IMR-90 (cell line): ENCODE data around the gene SLX4IP. TPM values are rescaled to one million over a fixed set of nuclear protein-coding genes. Genes with fewer than 3 reads are reported as not detected.
A peak's percentile ranks its signal among the peaks of the same experiment; 100 is the strongest.

Source experiments
- ATAC-seq: fragments of 200-7000 bp; cut with Tn5 transposase; 2 replicates; pipeline ENCODE4 v1.9.1; 2020; ENCODE audit warnings: low read depth, mild to moderate bottlenecking, moderate library complexity
- BruUV-seq: library from RNA; stranded (reverse); fragments of 400-500 nt; replicated peaks from 2 replicates; lab custom pipeline; 2021; lab: Mats Ljungman, UMichigan
- CTCF ChIA-PET: fragments of 300-600 bp; formaldehyde crosslinking; extraction: SDS; loops from one replicate; lab custom pipeline; 2021; ENCODE audit warnings: antibody characterized with exemption; lab: Yijun Ruan, JAX
- POLR2A ChIA-PET: fragments of 300-600 bp; sonication (Branson Sonifier 250); formaldehyde crosslinking; loops from one replicate; lab custom pipeline; 2022; ENCODE audit warnings: antibody characterized with exemption; ENCODE audit not compliant: unreplicated experiment; lab: Charles Lee
- DNase-seq: peaks from one replicate; pipeline ENCODE4 v3.0.0; 2013
- H2AFZ ChIP-seq: replicated peaks from 2 replicates; pipeline ENCODE3; 2013; ENCODE audit warnings: low read length, mild to moderate bottlenecking; ENCODE audit not compliant: poor library complexity
- H2AK5ac ChIP-seq: 2 replicates; pipeline ENCODE4 v1.6.1; 2013; ENCODE audit warnings: low read depth, low read length, inconsistent platforms
- H2AK9ac ChIP-seq: replicated peaks from 2 replicates; pipeline ENCODE3; 2013; ENCODE audit warnings: mild to moderate bottlenecking, low read depth, low read length, moderate library complexity; ENCODE audit not compliant: poor library complexity
- H2BK120ac ChIP-seq: 2 replicates; pipeline ENCODE4 v1.6.1; 2013; ENCODE audit warnings: low read depth, low read length, inconsistent platforms
- H2BK15ac ChIP-seq: 3 replicates; pipeline ENCODE4 v1.6.1; 2013; ENCODE audit warnings: low read depth, low read length, inconsistent platforms
- H2BK20ac ChIP-seq: 2 replicates; pipeline ENCODE4 v1.6.1; 2013; ENCODE audit warnings: low read depth, mild to moderate bottlenecking, inconsistent platforms, low read length, moderate library complexity
- H2BK5ac ChIP-seq: 2 replicates; pipeline ENCODE4 v1.6.1; 2013; ENCODE audit warnings: mild to moderate bottlenecking, low read depth, low read length, inconsistent platforms; ENCODE audit not compliant: poor library complexity, severe bottlenecking
- H3K14ac ChIP-seq: replicated peaks from 2 replicates; pipeline ENCODE4 v1.6.1; 2013; ENCODE audit warnings: low read depth, low read length, inconsistent platforms
- H3K18ac ChIP-seq: 2 replicates; pipeline ENCODE4 v1.6.1; 2013; ENCODE audit warnings: low read depth, low read length, control low read depth
- H3K23ac ChIP-seq: 2 replicates; pipeline ENCODE4 v1.6.1; 2013; ENCODE audit warnings: low read depth, low read length, inconsistent platforms
- H3K27ac ChIP-seq: 2 replicates; pipeline ENCODE4 v1.5.1; 2013; ENCODE audit warnings: mild to moderate bottlenecking, control low read depth, low read length; ENCODE audit not compliant: insufficient read depth
- H3K27me3 ChIP-seq: 2 replicates; pipeline ENCODE4 v1.6.1; 2013; ENCODE audit warnings: low read length; ENCODE audit not compliant: control insufficient read depth, insufficient read depth
- H3K36me3 ChIP-seq: 2 replicates; pipeline ENCODE4 v1.6.1; 2013; ENCODE audit warnings: low read length, mixed read lengths; ENCODE audit not compliant: control insufficient read depth, insufficient read depth
- H3K4ac ChIP-seq: 2 replicates; pipeline ENCODE4 v1.6.1; 2013; ENCODE audit warnings: low read depth, low read length, inconsistent platforms
- H3K4me1 ChIP-seq: 2 replicates; pipeline ENCODE4 v1.6.1; 2013; ENCODE audit warnings: low read length, mixed read lengths; ENCODE audit not compliant: control insufficient read depth, insufficient read depth
- H3K4me2 ChIP-seq: 2 replicates; pipeline ENCODE4 v1.6.1; 2013; ENCODE audit warnings: low read depth, mild to moderate bottlenecking, control low read depth, low read length, moderate library complexity
- H3K4me3 ChIP-seq: 2 replicates; pipeline ENCODE4 v1.5.1; 2013; ENCODE audit warnings: low read depth, mild to moderate bottlenecking, control low read depth, low read length, moderate library complexity; ENCODE audit not compliant: insufficient read depth
- H3K56ac ChIP-seq: 2 replicates; pipeline ENCODE4 v1.6.1; 2013; ENCODE audit warnings: low read length, inconsistent platforms; ENCODE audit not compliant: insufficient read depth; ENCODE audit errors: extremely low read depth
- H3K79me1 ChIP-seq, 2 experiments: 2 replicates each; pipeline ENCODE4 v1.6.1; 2013; ENCODE audit warnings: low read length in 2 of 2, inconsistent platforms in 1 of 2, low read depth in 1 of 2
- H3K9ac ChIP-seq: 2 replicates; pipeline ENCODE4 v1.6.1; 2013; ENCODE audit warnings: low read depth, low read length, control low read depth
- H3K9me1 ChIP-seq: 2 replicates; pipeline ENCODE4 v1.6.1; 2013; ENCODE audit warnings: low read length, inconsistent platforms; ENCODE audit not compliant: insufficient read depth
- H3K9me3 ChIP-seq: 2 replicates; pipeline ENCODE4 v1.6.1; 2013; ENCODE audit warnings: low read length; ENCODE audit not compliant: control insufficient read depth, insufficient read depth
- H4K20me1 ChIP-seq: 2 replicates; pipeline ENCODE4 v1.6.1; 2013; ENCODE audit warnings: low read length, inconsistent platforms; ENCODE audit not compliant: insufficient read depth
- H4K5ac ChIP-seq: 2 replicates; pipeline ENCODE4 v1.6.1; 2013; ENCODE audit warnings: mild to moderate bottlenecking, low read depth, low read length, control low read depth
- H4K8ac ChIP-seq, 2 experiments: 2 replicates each; pipeline ENCODE4 v1.6.1; 2013; ENCODE audit warnings: low read depth in 2 of 2, low read length in 2 of 2, control low read depth in 1 of 2, inconsistent platforms in 1 of 2
- H4K91ac ChIP-seq: 2 replicates; pipeline ENCODE4 v1.6.1; 2013; ENCODE audit warnings: low read depth, low read length, inconsistent platforms; ENCODE audit not compliant: insufficient read depth
- MAFK ChIP-seq: IDR thresholded peaks from 2 replicates; pipeline ENCODE4 v1.6.1; 2012; ENCODE audit warnings: low read depth, low read length, improper control_type of control experiment
- RAD21 ChIP-seq: IDR thresholded peaks from 2 replicates; pipeline ENCODE4 v1.6.1; 2012; ENCODE audit warnings: low read length, improper control_type of control experiment
- WGBS, 2 experiments: methylation state at CpG; one replicate each; pipeline versions ENCODE4 v1.1.5 to v1.1.7; 2013; ENCODE audit warnings: missing lambda C conversion rate in 2 of 2; ENCODE audit not compliant: insufficient read length in 1 of 2; ENCODE audit errors: extremely low coverage in 2 of 2; 5-methylcytosine and 5-hydroxymethylcytosine counted together
- dilution Hi-C: fragments of 300-500 bp; cut with HindIII; formaldehyde crosslinking; loops from one replicate; pipeline ENCODE4 v1.14.3; 2018; ENCODE audit warnings: low sequenced_read_pairs; ENCODE audit not compliant: unreplicated experiment
- in situ Hi-C: fragments of 300-500 bp; cut with MboI; formaldehyde crosslinking; loops from 3 replicates; pipeline ENCODE4 v1.14.3; 2019; ENCODE audit warnings: low sequenced_read_pairs, inconsistent platforms, mixed read lengths
- intact Hi-C: fragments of 100-400 bp; cut with micrococcal nuclease; formaldehyde crosslinking; loops from 2 replicates; pipeline ENCODE4 v1.10.0; 2022
- polyA plus RNA-seq, 3 experiments: library from polyadenylated mRNA; depleted of rRNA; stranded (reverse); fragments of >200 nt; gene quantifications; 2 replicates each; pipeline ENCODE4 v1.2.3, GENCODE V29; 2012; ENCODE audit warnings: low replicate concordance in 1 of 3
- total RNA-seq: library from RNA; depleted of rRNA; stranded (reverse); fragments of >200 nt; gene quantifications from 2 replicates; pipeline ENCODE4 v1.2.3, GENCODE V29; 2012

SLX4IP gene
- total and polyA plus RNA-seq, 2 of the 4 experiments (the other 2 are of a cell fraction) = 1.3 to 5.9 TPM

- DNase-seq (no peak), ATAC-seq (no peak)
- ChIA-PET CTCF (interaction anchor here (1.1 kb wide), 1 partner anchor 21 kb away, joined by 3 read pairs; no protein-coding TSS in a partner anchor), POLR2A (no interaction called here)
- dilution Hi-C loops = loop anchor here (25.0 kb wide), 1 partner anchor 867 kb away; no protein-coding TSS in a partner anchor
- Histone ChIP-seq H3K18ac (no peak overlapping the region), H3K9me1 (peaks cover 16% of the 10 kb centered on the region; the same call in 1 of the 2 replicates), H3K4me2 (peak overlapping the region; percentile 77), H2AK5ac (peak overlapping the region; percentile 62; the same call in 1 of the 2 replicates), H3K27ac (no peak overlapping the region), H4K8ac (no peak overlapping the region), H2BK120ac (peak overlapping the region; percentile 22), H3K4me1 (peaks cover 13% of the 10 kb centered on the region), H2AFZ (no peak overlapping the region), H4K91ac (no peak overlapping the region), H3K4me3 (no peak overlapping the region), H3K36me3 (peaks cover 32% of the 10 kb centered on the region), H3K4ac (peak overlapping the region; percentile 44), H4K5ac (no peak overlapping the region), H3K14ac (no peak overlapping the region), H2BK20ac (no peak overlapping the region), H2BK15ac (no peak overlapping the region; the same call in 2 of the 3 replicates), H2AK9ac (peak overlapping the region; percentile 34), H3K9me3 (no peaks in the 10 kb centered on the region), H2BK5ac (no peak overlapping the region), H4K20me1 (peaks cover 21% of the 10 kb centered on the region), H3K23ac (peak overlapping the region; percentile 36; the same call in 1 of the 2 replicates), H3K9ac (peak overlapping the region; percentile 19; the same call in 1 of the 2 replicates), H3K79me1 (peaks cover 28 to 73% of the 10 kb centered on the region in 2 experiments), H3K27me3 (no peaks in the 10 kb centered on the region), H3K56ac (no peak overlapping the region)
- TF ChIP-seq MAFK = 0 out of 2 replicates have a peak, but pooled peaks have one; percentile 24
- TF ChIP-seq RAD21 = no peak
- in situ Hi-C loops = loop anchor here (10.0 kb wide), 2 partner anchors 605 to 875 kb away; no protein-coding TSS in a partner anchor
- intact Hi-C loops = loop anchor here (5.0 to 10.0 kb wide), 8 partner anchors 177 to 785 kb away; no protein-coding TSS in a partner anchor
- 67% methylated on average over 1 of the region's 6 CpGs; no CpG with 5 or more reads in 1 of the 2 experiments for WGBS, 2 experiments
- BruUV-seq = no TSS peak
Measured at GRCh38 chr20:10669843-10670446, 234.8 kb downstream of the SLX4IP start.
